Parathyroid adenoma (tissue), 2 donors: ENCODE results near the gene NAP1L4.

Experiments
- H2AFZ ChIP-seq: fragments of 300-600 bp; sonication (generic); one replicate; pipeline ENCODE4 v1.7.0; 2017; ENCODE audit warnings: antibody characterized with exemption, mild to moderate bottlenecking
- H3K27ac ChIP-seq: fragments of 300-600 bp; sonication (generic); one replicate; pipeline ENCODE4 v1.7.0; 2017
- H3K27me3 ChIP-seq: fragments of 300-600 bp; sonication (generic); one replicate; pipeline ENCODE4 v1.7.0; 2017; ENCODE audit warnings: low read length; ENCODE audit not compliant: control insufficient read depth, insufficient read depth
- H3K36me3 ChIP-seq: fragments of 300-600 bp; sonication (generic); one replicate; pipeline ENCODE4 v1.7.0; 2017; ENCODE audit warnings: low read length; ENCODE audit not compliant: control insufficient read depth, insufficient read depth
- H3K4me1 ChIP-seq: fragments of 300-600 bp; sonication (generic); one replicate; pipeline ENCODE4 v1.7.0; 2017; ENCODE audit warnings: control low read depth
- H3K4me2 ChIP-seq: fragments of 300-600 bp; sonication (generic); one replicate; pipeline ENCODE4 v1.7.0; 2017; ENCODE audit warnings: low read length
- H3K4me3 ChIP-seq: fragments of 300-600 bp; sonication (generic); one replicate; pipeline ENCODE4 v1.7.0; 2017; ENCODE audit warnings: low read depth, low read length
- H3K79me2 ChIP-seq: fragments of 300-600 bp; sonication (generic); one replicate; pipeline ENCODE4 v1.7.0; 2017; ENCODE audit warnings: control low read depth
- H3K9ac ChIP-seq: fragments of 300-600 bp; sonication (generic); one replicate; pipeline ENCODE4 v1.7.0; 2017; ENCODE audit warnings: mild to moderate bottlenecking
- H3K9me3 ChIP-seq: fragments of 300-600 bp; sonication (generic); one replicate; pipeline ENCODE4 v1.7.0; 2017; ENCODE audit warnings: low read length; ENCODE audit not compliant: control insufficient read depth
- CTCF ChIP-seq: fragments of 300-600 bp; sonication (generic); IDR thresholded peaks from one replicate; pipeline ENCODE4 v1.7.0; 2017; ENCODE audit warnings: antibody characterized with exemption, mild to moderate bottlenecking
- donor health status: primary hyperparathyroidism.

NAP1L4 gene

GRCh38 chr11:2922655-2923054, 69.5 kb downstream of the NAP1L4 start:
- no peaks in the 10 kb centered on the region for H3K36me3 ChIP-seq
- no peaks in the 10 kb centered on the region for H3K79me2 ChIP-seq
- no peaks in the 10 kb centered on the region for H3K4me1 ChIP-seq
- H3K9me3 ChIP-seq: no peaks in the 10 kb centered on the region
- no peak overlapping the region for H3K4me3 ChIP-seq
- no peak overlapping the region for H2AFZ ChIP-seq
- H3K27me3 ChIP-seq: no peaks in the 10 kb centered on the region
- no peak overlapping the region for H3K4me2 ChIP-seq
- H3K9ac ChIP-seq: no peak overlapping the region
- TF ChIP-seq CTCF: no peak
- H3K27ac ChIP-seq: no peak overlapping the region

- Histone ChIP-seq H3K4me3 (no peak overlapping the region), H3K9me3 (no peaks in the 10 kb centered on the region), H3K27ac (no peak overlapping the region), H3K9ac (no peak overlapping the region), H3K4me1 (no peaks in the 10 kb centered on the region), H3K4me2 (no peak overlapping the region), H2AFZ (no peak overlapping the region), H3K27me3 (no peaks in the 10 kb centered on the region), H3K36me3 (no peaks in the 10 kb centered on the region), H3K79me2 (no peaks in the 10 kb centered on the region)
- TF ChIP-seq CTCF: no peak
Observed at GRCh38 chr11:2921742-2922493, 70.2 kb downstream of the NAP1L4 start.

GRCh38 chr11:2921261-2921660, 70.9 kb downstream of the NAP1L4 start:
- Histone ChIP-seq H3K9ac (no peak overlapping the region), H3K4me1 (no peaks in the 10 kb centered on the region), H3K9me3 (no peaks in the 10 kb centered on the region), H2AFZ (no peak overlapping the region), H3K79me2 (no peaks in the 10 kb centered on the region), H3K4me3 (no peak overlapping the region), H3K27me3 (no peaks in the 10 kb centered on the region), H3K4me2 (no peak overlapping the region), H3K27ac (no peak overlapping the region), H3K36me3 (no peaks in the 10 kb centered on the region)
- TF ChIP-seq CTCF: no peak

- Histone ChIP-seq H3K79me2 (no peaks in the 10 kb centered on the region), H3K27me3 (no peaks in the 10 kb centered on the region), H3K4me2 (no peak overlapping the region), H3K9me3 (no peaks in the 10 kb centered on the region), H3K9ac (no peak overlapping the region), H2AFZ (no peak overlapping the region), H3K36me3 (no peaks in the 10 kb centered on the region), H3K4me1 (no peaks in the 10 kb centered on the region), H3K27ac (no peak overlapping the region), H3K4me3 (no peak overlapping the region)
- no peak for TF ChIP-seq CTCF
Observed at GRCh38 chr11:2920343-2920742, 71.8 kb downstream of the NAP1L4 start.

- H3K4me2 ChIP-seq: no peak overlapping the region
- no peak overlapping the region for H3K4me3 ChIP-seq
Observed at GRCh38 chr11:2919837-2920236, 72.3 kb downstream of the NAP1L4 start.

More at GRCh38 chr11:2919837-2920236, 72.3 kb downstream of the NAP1L4 start:
- no peak overlapping the region for H3K9ac ChIP-seq
- no peaks in the 10 kb centered on the region for H3K79me2 ChIP-seq
- H3K9me3 ChIP-seq: no peaks in the 10 kb centered on the region
- no peaks in the 10 kb centered on the region for H3K36me3 ChIP-seq
- H3K4me1 ChIP-seq: no peaks in the 10 kb centered on the region
- no peak for TF ChIP-seq CTCF
- H3K27me3 ChIP-seq: no peaks in the 10 kb centered on the region
- H2AFZ ChIP-seq: no peak overlapping the region
- no peak overlapping the region for H3K27ac ChIP-seq
